ENCODE data around the gene RLIM. TPM values are rescaled to one million over a fixed set of nuclear protein-coding genes. Genes with fewer than 3 reads are reported as not detected.

Gene RLIM
- total RNA-seq, 1 donor from 2014 or later: 50.9 TPM

- Mint-ChIP-seq H3K27ac (peak overlapping the region; percentile 60), H3K27me3 (ENCODE audit: low read depth) (no peaks in the 10 kb centered on the region), H3K9me3 (peaks cover 13% of the 10 kb centered on the region), H3K4me3 (no peak overlapping the region), H3K36me3 (peaks cover 6% of the 10 kb centered on the region), H3K4me1 (no peaks in the 10 kb centered on the region)
- no peak for TF ChIP-seq CTCF (IDR thresholded peaks at IDR 0.05; ENCODE audit: unreplicated experiment)
- DNase-seq (ENCODE audit: low spot score in 2 of 2, unreplicated experiment in 2 of 2): no peak
Measured at GRCh38 chrX:74579597-74580198, 34.7 kb downstream of the RLIM start.

DNA sequence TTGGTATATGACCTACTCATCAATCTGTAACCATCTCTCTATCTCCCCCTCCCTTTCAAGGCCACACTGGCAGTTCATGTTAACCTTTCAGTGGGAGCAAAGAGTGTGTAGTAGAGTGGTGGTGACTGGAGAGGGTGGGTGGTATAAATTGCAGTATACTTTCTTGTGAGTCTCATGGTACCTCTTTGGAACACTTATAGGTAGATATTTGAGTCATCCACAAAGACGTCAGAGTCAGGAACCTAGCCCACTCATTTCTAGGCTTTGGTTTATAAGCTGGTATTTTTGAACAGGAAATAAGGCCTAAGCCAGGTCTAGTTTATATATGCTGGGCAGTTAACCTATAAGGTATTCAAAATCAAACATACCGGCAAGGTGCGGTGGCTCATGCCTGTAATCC is 36.3 kb downstream of the RLIM start:
- H3K36me3 Mint-ChIP-seq: peaks cover 4% of the 10 kb centered on the region
- H3K4me3 Mint-ChIP-seq: no peak overlapping the region
- H3K9me3 Mint-ChIP-seq: peaks cover 14% of the 10 kb centered on the region

GRCh38 chrX:74557378-74557777 is 57.0 kb downstream of the RLIM start:
- Mint-ChIP-seq H3K27me3 (ENCODE audit: low read depth) (no peaks in the 10 kb centered on the region), H3K4me3 (no peak overlapping the region), H3K27ac (no peak overlapping the region), H3K9me3 (peaks cover 25% of the 10 kb centered on the region), H3K4me1 (peaks cover 2% of the 10 kb centered on the region), H3K36me3 (no peaks in the 10 kb centered on the region)
- no peak for DNase-seq (ENCODE audit: low spot score in 2 of 2, unreplicated experiment in 2 of 2)
- no peak for TF ChIP-seq CTCF (IDR thresholded peaks at IDR 0.05; ENCODE audit: unreplicated experiment)

More for the DNA sequence above, 36.3 kb downstream of the RLIM start:
- no peak for TF ChIP-seq CTCF (IDR thresholded peaks at IDR 0.05; ENCODE audit: unreplicated experiment)
- Mint-ChIP-seq H3K27ac (no peak overlapping the region), H3K4me1 (no peaks in the 10 kb centered on the region), H3K27me3 (ENCODE audit: low read depth) (no peaks in the 10 kb centered on the region)
- no peak for DNase-seq (ENCODE audit: low spot score in 2 of 2, unreplicated experiment in 2 of 2)

DNA sequence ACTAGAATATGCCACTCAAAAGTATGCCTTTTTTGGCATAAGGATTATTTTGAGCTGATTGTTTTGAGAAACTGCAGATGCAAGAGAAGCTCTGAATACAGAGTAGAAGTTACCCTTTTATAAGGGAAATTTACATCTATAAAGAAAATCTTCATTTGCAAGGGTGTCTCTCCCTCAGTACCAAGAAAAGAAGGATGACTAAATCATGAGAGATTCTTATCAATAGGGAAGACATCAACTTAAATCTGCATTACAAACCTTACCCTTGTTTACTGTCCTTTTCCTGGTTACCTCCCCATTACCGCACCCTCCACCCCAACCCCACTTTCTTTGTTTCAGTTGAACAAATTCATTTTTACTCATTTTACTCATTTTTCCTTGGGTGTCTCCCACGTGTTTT is 62.5 kb downstream of the RLIM start:
- H3K27ac Mint-ChIP-seq: no peak overlapping the region
- H3K27me3 Mint-ChIP-seq (ENCODE audit: low read depth): no peaks in the 10 kb centered on the region
- no peak overlapping the region for H3K4me3 Mint-ChIP-seq
- H3K4me1 Mint-ChIP-seq: peaks cover 2% of the 10 kb centered on the region
- no peak for DNase-seq (ENCODE audit: low spot score in 2 of 2, unreplicated experiment in 2 of 2)
- TF ChIP-seq CTCF (IDR thresholded peaks at IDR 0.05; ENCODE audit: unreplicated experiment): no peak
- peaks cover 17% of the 10 kb centered on the region for H3K9me3 Mint-ChIP-seq
- no peaks in the 10 kb centered on the region for H3K36me3 Mint-ChIP-seq

- no peaks in the 10 kb centered on the region for H3K4me1 Mint-ChIP-seq
- peaks cover 13% of the 10 kb centered on the region for H3K9me3 Mint-ChIP-seq
- peak overlapping the region; percentile 43 for H3K4me3 Mint-ChIP-seq
- no peaks in the 10 kb centered on the region for H3K27me3 Mint-ChIP-seq (ENCODE audit: low read depth)
- no peaks in the 10 kb centered on the region for H3K36me3 Mint-ChIP-seq
- peak; percentile 97 for TF ChIP-seq CTCF (IDR thresholded peaks at IDR 0.05; ENCODE audit: unreplicated experiment)
- H3K27ac Mint-ChIP-seq: no peak overlapping the region
- DNase-seq (ENCODE audit: low spot score in 2 of 2, unreplicated experiment in 2 of 2): peak; percentile 70 to 88
Measured at GRCh38 chrX:74550295-74550802, 64.1 kb downstream of the RLIM start.

Measured in mesothelial cell of epicardium (in vitro differentiated cells).